Ovary (tissue), 1 donor: ENCODE results near the gene EPOP.

ENCODE experiments used
- EP300 ChIP-seq: sonication (generic); formaldehyde crosslinking; IDR thresholded peaks from one replicate; pipeline ENCODE4 v1.6.1; 2017; ENCODE audit warnings: antibody characterized with exemption
- POLR2A ChIP-seq: fragments of 450-650 bp; IDR thresholded peaks from one replicate; pipeline ENCODE4 v1.6.1; 2017; ENCODE audit warnings: antibody characterized with exemption, mild to moderate bottlenecking, moderate library complexity

GRCh38 chr17:38687286-38687685, 12.5 kb upstream of the EPOP start:
- no peak for TF ChIP-seq POLR2A
- no peak for TF ChIP-seq EP300
